ENCODE measurements around the gene PRSS36. TPM values are rescaled to one million over a fixed set of nuclear protein-coding genes. Genes with fewer than 3 reads are reported as not detected.
A peak's percentile ranks its signal among the peaks of the same experiment; 100 is the strongest.

The PRSS36 gene
- total RNA-seq, 1 experiment from 2014 or later, result 0.66 TPM

DNA sequence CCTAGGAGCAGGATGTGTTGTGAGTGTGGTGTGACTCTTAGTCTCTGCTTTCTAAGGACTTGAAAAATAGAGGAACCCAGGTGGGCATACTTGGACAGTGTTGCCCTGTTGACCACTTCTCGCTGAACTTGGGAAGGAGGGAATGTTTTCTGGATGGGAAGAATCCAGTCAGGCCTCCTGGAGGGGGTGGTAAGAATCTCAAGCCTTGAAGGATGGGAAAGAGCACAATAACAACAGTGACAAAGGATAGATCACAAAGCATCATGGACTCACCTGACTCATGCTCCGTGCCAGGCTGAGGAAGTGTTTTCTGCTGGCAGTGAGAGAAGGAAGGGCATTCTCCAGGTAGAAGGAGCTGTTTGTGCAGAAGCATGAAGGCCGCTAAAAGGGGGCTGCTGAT is 24.0 kb downstream of the PRSS36 start:
- Mint-ChIP-seq H3K27ac (peak overlapping the region in 2 of 3 experiments; percentile 1 to 78; a peak in 3 of 7 replicates), H3K4me1 (peaks cover 6 to 7% of the 10 kb centered on the region in 2 experiments), H3K36me3 (ENCODE audit: insufficient read depth in 1 of 3, low read depth in 3 of 3) (peaks cover 21 to 45% (median 41%) of the 10 kb centered on the region in 3 experiments; a peak in 6 of 7 replicates), H3K27me3 (ENCODE audit: low read depth) (no peaks in the 10 kb centered on the region), H3K9me3 (no peaks in the 10 kb centered on the region), H3K4me3 (no peak overlapping the region)
- Histone ChIP-seq H3K27me3 (ENCODE audit: insufficient read depth, low read length) (no peaks in the 10 kb centered on the region), H4K5ac (ENCODE audit: insufficient read length, low read depth, low read length) (no peak overlapping the region), H2BK15ac (ENCODE audit: low read depth, low read length) (no peak overlapping the region), H3K79me1 (ENCODE audit: insufficient read depth, low read depth, low read length, poor library complexity, severe bottlenecking) (no peaks in the 10 kb centered on the region), H3K9me3 (ENCODE audit: control insufficient read depth, low read depth, low read length) (no peaks in the 10 kb centered on the region), H3K23ac (ENCODE audit: insufficient read length, low read depth, low read length) (no peak overlapping the region), H3K9ac (ENCODE audit: extremely low read depth, insufficient read length, low read length) (no peak overlapping the region), H3K27ac (ENCODE audit: insufficient read length, low read depth, low read length) (no peak overlapping the region), H4K20me1 (ENCODE audit: control insufficient read depth, insufficient read depth, insufficient read length) (no peaks in the 10 kb centered on the region), H2BK120ac (ENCODE audit: low read depth, low read length, poor library complexity, severe bottlenecking) (no peak overlapping the region), H3K4me1 (ENCODE audit: insufficient read depth, low read length) (peaks cover 2% of the 10 kb centered on the region; the same call in 1 of the 2 replicates), H2BK20ac (ENCODE audit: low read depth, low read length, poor library complexity, severe bottlenecking) (no peak overlapping the region), H2BK12ac (ENCODE audit: insufficient read length, low read depth, low read length) (no peak overlapping the region), H3K18ac (ENCODE audit: insufficient read length, low read depth, low read length) (no peak overlapping the region), H3K4ac (ENCODE audit: low read depth, low read length) (no peak overlapping the region), H3T11ph (ENCODE audit: low read length) (no peak overlapping the region), H3K23me2 (ENCODE audit: insufficient read length, low read depth, low read length, poor library complexity, severe bottlenecking) (no peaks in the 10 kb centered on the region), H3K14ac (ENCODE audit: insufficient read depth, low read length) (no peak overlapping the region), H3K79me2 (ENCODE audit: insufficient read depth, low read length) (no peaks in the 10 kb centered on the region), H3K4me2 (ENCODE audit: insufficient read depth, insufficient read length, low read length) (no peak overlapping the region), H4K8ac (replicated peaks; ENCODE audit: insufficient read length, low read depth, low read length) (no peak overlapping the region), H2AK5ac (ENCODE audit: insufficient read length, low read length) (no peak overlapping the region), H3K56ac (ENCODE audit: insufficient read length, low read depth, low read length) (no peak overlapping the region), H2AFZ (ENCODE audit: low read length) (no peak overlapping the region), H4K91ac (ENCODE audit: insufficient read length, low read depth, low read length) (no peak overlapping the region), H2BK5ac (ENCODE audit: insufficient read length, low read length) (no peak overlapping the region)
- TF ChIP-seq, protein P1, sequence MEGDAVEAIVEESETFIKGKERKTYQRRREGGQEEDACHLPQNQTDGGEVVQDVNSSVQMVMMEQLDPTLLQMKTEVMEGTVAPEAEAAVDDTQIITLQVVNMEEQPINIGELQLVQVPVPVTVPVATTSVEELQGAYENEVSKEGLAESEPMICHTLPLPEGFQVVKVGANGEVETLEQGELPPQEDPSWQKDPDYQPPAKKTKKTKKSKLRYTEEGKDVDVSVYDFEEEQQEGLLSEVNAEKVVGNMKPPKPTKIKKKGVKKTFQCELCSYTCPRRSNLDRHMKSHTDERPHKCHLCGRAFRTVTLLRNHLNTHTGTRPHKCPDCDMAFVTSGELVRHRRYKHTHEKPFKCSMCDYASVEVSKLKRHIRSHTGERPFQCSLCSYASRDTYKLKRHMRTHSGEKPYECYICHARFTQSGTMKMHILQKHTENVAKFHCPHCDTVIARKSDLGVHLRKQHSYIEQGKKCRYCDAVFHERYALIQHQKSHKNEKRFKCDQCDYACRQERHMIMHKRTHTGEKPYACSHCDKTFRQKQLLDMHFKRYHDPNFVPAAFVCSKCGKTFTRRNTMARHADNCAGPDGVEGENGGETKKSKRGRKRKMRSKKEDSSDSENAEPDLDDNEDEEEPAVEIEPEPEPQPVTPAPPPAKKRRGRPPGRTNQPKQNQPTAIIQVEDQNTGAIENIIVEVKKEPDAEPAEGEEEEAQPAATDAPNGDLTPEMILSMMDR (conservative IDR thresholded peaks at IDR 0.05), result no peak
- WGBS (ENCODE audit: extremely low coverage, insufficient read length, low lambda C conversion rate), result no CpG with 5 or more reads among the region's 3 CpGs
- DNase-seq, result no peak

Data from H9 (cell line).